Measurements from ENCODE around the gene SH3BP1. TPM values are rescaled to one million over a fixed set of nuclear protein-coding genes. Genes with fewer than 3 reads are reported as not detected.

SH3BP1 gene
- total and polyA plus RNA-seq, 2 donors (not counting 1 experiment from before 2014, with no cell fraction given), result 2.9 to 3.1 TPM

- Histone ChIP-seq H2AFZ (ENCODE audit: low read length) (peak within 1 kb of the TSS; percentile 89), H3K9me3 (ENCODE audit: control insufficient read depth, insufficient read depth, low read depth, low read length) (no peaks in the 10 kb centered on the region), H3K4me3 (replicated peaks in 1 of 4; ENCODE audit: control extremely low read depth in 1 of 4, insufficient read depth in 1 of 4, low read depth in 3 of 4, low read length in 4 of 4) (peak within 1 kb of the TSS; percentile 69 to 94 (median 82)), H3K27me3 (ENCODE audit: control insufficient read depth, insufficient read depth, low read length) (no peaks in the 10 kb centered on the region), H3K4me2 (ENCODE audit: extremely low read depth, insufficient read depth, low read length) (peak within 1 kb of the TSS; percentile 97), H3K4me1 (ENCODE audit: control insufficient read depth, extremely low read depth, insufficient read depth, low read length) (peaks cover 3% of the 10 kb centered on the region), H3K79me2 (ENCODE audit: control insufficient read depth, insufficient read depth, low read length) (peaks cover 14% of the 10 kb centered on the region), H4K20me1 (ENCODE audit: control insufficient read depth, extremely low read depth, insufficient read depth, low read length) (no peaks in the 10 kb centered on the region), H3K36me3 (ENCODE audit: control insufficient read depth, insufficient read depth, low read length) (peaks cover 16% of the 10 kb centered on the region), H3K9ac (ENCODE audit: insufficient read depth, low read length) (peak within 1 kb of the TSS; percentile 90), H3K27ac (ENCODE audit: insufficient read depth, low read length) (peak within 1 kb of the TSS; percentile 86)
- peak; percentile 89 to 91 for DNase-seq (ENCODE audit: low read depth in 2 of 2)
- TF ChIP-seq EZH2 (IDR thresholded peaks at IDR 0.05; ENCODE audit: low read length, missing control alignments), result no peak
Measured at GRCh38 chr22:37686002-37686982, 46.8 kb downstream of the SH3BP1 start, which contains the start of gene NOL12. NOL12 (plus strand) TSS chr22:37686343; CDS start chr22:37686393, 50 bp downstream.

- no peaks in the 10 kb centered on the region for H3K27me3 ChIP-seq (ENCODE audit: control insufficient read depth, insufficient read depth, low read length)
- H3K36me3 ChIP-seq (ENCODE audit: control insufficient read depth, insufficient read depth, low read length), result peaks cover 27% of the 10 kb centered on the region
- no peak for DNase-seq (ENCODE audit: low read depth in 2 of 2)
- peaks cover 2% of the 10 kb centered on the region for H3K4me1 ChIP-seq (ENCODE audit: control insufficient read depth, extremely low read depth, insufficient read depth, low read length)
- H3K27ac ChIP-seq (ENCODE audit: insufficient read depth, low read length), result no peak overlapping the region
- H3K4me3 ChIP-seq (replicated peaks in 1 of 4; ENCODE audit: control extremely low read depth in 1 of 4, insufficient read depth in 1 of 4, low read depth in 3 of 4, low read length in 4 of 4), result no peak overlapping the region
- peaks cover 14% of the 10 kb centered on the region for H3K79me2 ChIP-seq (ENCODE audit: control insufficient read depth, insufficient read depth, low read length)
- no peaks in the 10 kb centered on the region for H4K20me1 ChIP-seq (ENCODE audit: control insufficient read depth, extremely low read depth, insufficient read depth, low read length)
- H3K9me3 ChIP-seq (ENCODE audit: control insufficient read depth, insufficient read depth, low read depth, low read length), result no peaks in the 10 kb centered on the region
- TF ChIP-seq EZH2 (IDR thresholded peaks at IDR 0.05; ENCODE audit: low read length, missing control alignments) (no peak), CTCF (conservative IDR thresholded peaks at IDR 0.05 in 1 of 2, IDR thresholded peaks at IDR 0.05 in 1 of 2; ENCODE audit: low read depth in 1 of 2, low read length in 2 of 2) (no peak)
- no peak overlapping the region for H3K9ac ChIP-seq (ENCODE audit: insufficient read depth, low read length)
- no peak overlapping the region for H3K4me2 ChIP-seq (ENCODE audit: extremely low read depth, insufficient read depth, low read length)
- H2AFZ ChIP-seq (ENCODE audit: low read length), result no peak overlapping the region
Measured at GRCh38 chr22:37690407-37690806, 50.9 kb downstream of the SH3BP1 start.

GRCh38 chr22:37690901-37691504 lies 51.5 kb downstream of the SH3BP1 start:
- Histone ChIP-seq H3K9ac (ENCODE audit: insufficient read depth, low read length) (no peak overlapping the region), H3K9me3 (ENCODE audit: control insufficient read depth, insufficient read depth, low read depth, low read length) (no peaks in the 10 kb centered on the region), H3K36me3 (ENCODE audit: control insufficient read depth, insufficient read depth, low read length) (peaks cover 27% of the 10 kb centered on the region), H3K4me2 (ENCODE audit: extremely low read depth, insufficient read depth, low read length) (no peak overlapping the region), H3K27ac (ENCODE audit: insufficient read depth, low read length) (no peak overlapping the region), H3K27me3 (ENCODE audit: control insufficient read depth, insufficient read depth, low read length) (no peaks in the 10 kb centered on the region), H3K4me3 (replicated peaks in 1 of 4; ENCODE audit: control extremely low read depth in 1 of 4, insufficient read depth in 1 of 4, low read depth in 3 of 4, low read length in 4 of 4) (no peak overlapping the region), H3K4me1 (ENCODE audit: control insufficient read depth, extremely low read depth, insufficient read depth, low read length) (peaks cover 6% of the 10 kb centered on the region), H4K20me1 (ENCODE audit: control insufficient read depth, extremely low read depth, insufficient read depth, low read length) (no peaks in the 10 kb centered on the region), H3K79me2 (ENCODE audit: control insufficient read depth, insufficient read depth, low read length) (peaks cover 14% of the 10 kb centered on the region), H2AFZ (ENCODE audit: low read length) (no peak overlapping the region)
- peak in 1 of 2 donors; percentile 21 for DNase-seq (ENCODE audit: low read depth in 2 of 2)
- no peak for TF ChIP-seq CTCF (conservative IDR thresholded peaks at IDR 0.05 in 1 of 2, IDR thresholded peaks at IDR 0.05 in 1 of 2; ENCODE audit: low read depth in 1 of 2, low read length in 2 of 2)
- TF ChIP-seq EZH2 (IDR thresholded peaks at IDR 0.05; ENCODE audit: low read length, missing control alignments), result no peak
